ENCODE data around the gene ARSB.

ARSB gene

DNA sequence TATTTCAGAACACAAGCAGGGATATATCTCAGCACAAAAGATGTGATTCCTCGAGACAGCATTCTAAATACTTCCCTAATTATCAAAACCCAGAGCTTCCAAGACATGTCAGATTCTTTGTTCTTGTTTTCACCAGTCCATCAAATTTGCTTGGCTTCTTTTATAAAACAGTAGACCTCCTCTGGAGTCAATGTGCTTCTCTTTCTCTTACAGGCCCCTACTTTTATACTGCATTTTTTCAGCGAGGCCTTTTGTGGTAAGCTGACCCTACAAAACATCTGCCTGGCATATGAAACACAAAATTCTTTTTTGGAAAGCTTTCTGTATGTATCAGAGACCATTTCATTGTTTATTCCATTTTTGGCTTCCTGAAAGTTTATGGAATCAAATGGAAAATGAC is 81.8 kb downstream of the ARSB start:
- Histone ChIP-seq H3K27ac (replicated peaks) (peak overlapping the region; percentile 85), H3K4me3 (replicated peaks; ENCODE audit: insufficient read depth, low read length) (no peak overlapping the region), H3K27me3 (ENCODE audit: insufficient read depth, poor library complexity, severe bottlenecking) (no peaks in the 10 kb centered on the region)
- no peak for DNase-seq (ENCODE audit: low read depth in 1 of 2, low spot score in 1 of 2)
- TF ChIP-seq SPI1 (IDR thresholded peaks at IDR 0.05; ENCODE audit: borderline replicate concordance, low read depth) (no peak), POLR2AphosphoS5 (IDR thresholded peaks at IDR 0.05; ENCODE audit: low read depth) (no peak), GABPA (IDR thresholded peaks at IDR 0.05; ENCODE audit: low read depth) (no peak)
- TF ChIP-seq, protein P1, sequence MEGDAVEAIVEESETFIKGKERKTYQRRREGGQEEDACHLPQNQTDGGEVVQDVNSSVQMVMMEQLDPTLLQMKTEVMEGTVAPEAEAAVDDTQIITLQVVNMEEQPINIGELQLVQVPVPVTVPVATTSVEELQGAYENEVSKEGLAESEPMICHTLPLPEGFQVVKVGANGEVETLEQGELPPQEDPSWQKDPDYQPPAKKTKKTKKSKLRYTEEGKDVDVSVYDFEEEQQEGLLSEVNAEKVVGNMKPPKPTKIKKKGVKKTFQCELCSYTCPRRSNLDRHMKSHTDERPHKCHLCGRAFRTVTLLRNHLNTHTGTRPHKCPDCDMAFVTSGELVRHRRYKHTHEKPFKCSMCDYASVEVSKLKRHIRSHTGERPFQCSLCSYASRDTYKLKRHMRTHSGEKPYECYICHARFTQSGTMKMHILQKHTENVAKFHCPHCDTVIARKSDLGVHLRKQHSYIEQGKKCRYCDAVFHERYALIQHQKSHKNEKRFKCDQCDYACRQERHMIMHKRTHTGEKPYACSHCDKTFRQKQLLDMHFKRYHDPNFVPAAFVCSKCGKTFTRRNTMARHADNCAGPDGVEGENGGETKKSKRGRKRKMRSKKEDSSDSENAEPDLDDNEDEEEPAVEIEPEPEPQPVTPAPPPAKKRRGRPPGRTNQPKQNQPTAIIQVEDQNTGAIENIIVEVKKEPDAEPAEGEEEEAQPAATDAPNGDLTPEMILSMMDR (IDR thresholded peaks at IDR 0.05; ENCODE audit: insufficient read depth, low read length), result no peak
- TF ChIP-seq, protein P2, sequence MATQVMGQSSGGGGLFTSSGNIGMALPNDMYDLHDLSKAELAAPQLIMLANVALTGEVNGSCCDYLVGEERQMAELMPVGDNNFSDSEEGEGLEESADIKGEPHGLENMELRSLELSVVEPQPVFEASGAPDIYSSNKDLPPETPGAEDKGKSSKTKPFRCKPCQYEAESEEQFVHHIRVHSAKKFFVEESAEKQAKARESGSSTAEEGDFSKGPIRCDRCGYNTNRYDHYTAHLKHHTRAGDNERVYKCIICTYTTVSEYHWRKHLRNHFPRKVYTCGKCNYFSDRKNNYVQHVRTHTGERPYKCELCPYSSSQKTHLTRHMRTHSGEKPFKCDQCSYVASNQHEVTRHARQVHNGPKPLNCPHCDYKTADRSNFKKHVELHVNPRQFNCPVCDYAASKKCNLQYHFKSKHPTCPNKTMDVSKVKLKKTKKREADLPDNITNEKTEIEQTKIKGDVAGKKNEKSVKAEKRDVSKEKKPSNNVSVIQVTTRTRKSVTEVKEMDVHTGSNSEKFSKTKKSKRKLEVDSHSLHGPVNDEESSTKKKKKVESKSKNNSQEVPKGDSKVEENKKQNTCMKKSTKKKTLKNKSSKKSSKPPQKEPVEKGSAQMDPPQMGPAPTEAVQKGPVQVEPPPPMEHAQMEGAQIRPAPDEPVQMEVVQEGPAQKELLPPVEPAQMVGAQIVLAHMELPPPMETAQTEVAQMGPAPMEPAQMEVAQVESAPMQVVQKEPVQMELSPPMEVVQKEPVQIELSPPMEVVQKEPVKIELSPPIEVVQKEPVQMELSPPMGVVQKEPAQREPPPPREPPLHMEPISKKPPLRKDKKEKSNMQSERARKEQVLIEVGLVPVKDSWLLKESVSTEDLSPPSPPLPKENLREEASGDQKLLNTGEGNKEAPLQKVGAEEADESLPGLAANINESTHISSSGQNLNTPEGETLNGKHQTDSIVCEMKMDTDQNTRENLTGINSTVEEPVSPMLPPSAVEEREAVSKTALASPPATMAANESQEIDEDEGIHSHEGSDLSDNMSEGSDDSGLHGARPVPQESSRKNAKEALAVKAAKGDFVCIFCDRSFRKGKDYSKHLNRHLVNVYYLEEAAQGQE (IDR thresholded peaks at IDR 0.05; ENCODE audit: insufficient replicate concordance, low read depth), result no peak

DNA sequence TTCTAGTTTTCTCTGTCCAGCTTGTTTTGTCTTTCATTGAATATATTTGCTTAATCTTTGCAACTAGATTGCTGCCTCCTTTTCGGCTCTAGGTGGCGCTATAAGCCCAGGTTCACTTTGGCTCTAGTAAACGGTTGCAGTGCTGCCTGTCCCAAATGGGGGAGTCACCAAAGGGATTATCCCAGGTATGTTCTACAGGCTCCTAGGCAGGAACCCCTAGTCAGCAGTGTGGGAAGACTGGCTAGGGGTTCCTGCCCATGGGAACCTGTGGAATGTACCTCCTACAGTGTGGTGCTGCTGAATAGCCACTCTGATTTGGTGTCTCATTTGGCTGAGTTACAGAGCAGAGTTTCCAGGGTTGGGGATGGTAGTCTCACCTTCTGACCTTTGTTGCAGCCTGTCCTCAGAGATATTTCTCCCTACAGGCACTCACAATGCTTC is 85.2 kb downstream of the ARSB start:
- DNase-seq (ENCODE audit: low read depth in 1 of 2, low spot score in 1 of 2), result peak in 1 of 2 experiments; percentile 62
- Histone ChIP-seq H3K27me3 (ENCODE audit: insufficient read depth, poor library complexity, severe bottlenecking) (no peaks in the 10 kb centered on the region), H3K27ac (replicated peaks) (peak overlapping the region; percentile 51), H3K4me3 (replicated peaks; ENCODE audit: insufficient read depth, low read length) (no peak overlapping the region)
- no peak for TF ChIP-seq SPI1 (IDR thresholded peaks at IDR 0.05; ENCODE audit: borderline replicate concordance, low read depth)
- TF ChIP-seq, protein P2 (IDR thresholded peaks at IDR 0.05; ENCODE audit: insufficient replicate concordance, low read depth), result no peak
- TF ChIP-seq, protein P1 (IDR thresholded peaks at IDR 0.05; ENCODE audit: insufficient read depth, low read length), result peak; percentile 35

DNA sequence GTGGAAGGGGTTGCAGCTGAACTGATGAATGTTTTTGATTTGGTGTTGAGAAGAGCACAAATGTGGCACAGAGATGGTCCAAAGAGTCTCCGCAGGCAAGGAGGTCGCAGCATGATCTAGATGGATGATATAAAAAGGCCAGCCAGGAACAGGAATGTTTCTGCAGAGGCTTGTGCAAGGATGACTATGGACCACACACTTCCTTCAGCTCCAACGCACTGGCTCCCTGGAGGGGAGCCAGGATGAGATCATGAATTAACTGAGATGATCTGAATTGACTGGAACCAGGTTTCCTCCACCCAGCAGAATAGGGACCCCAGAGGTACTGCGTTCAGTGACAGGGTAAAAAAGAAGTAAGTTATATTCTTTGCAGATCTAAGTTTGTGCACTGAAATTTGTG is 89.0 kb downstream of the ARSB start:
- TF ChIP-seq, protein P1 (IDR thresholded peaks at IDR 0.05; ENCODE audit: insufficient read depth, low read length), result no peak
- no peak for TF ChIP-seq SPI1 (IDR thresholded peaks at IDR 0.05; ENCODE audit: borderline replicate concordance, low read depth)
- no peak for TF ChIP-seq POLR2AphosphoS5 (IDR thresholded peaks at IDR 0.05; ENCODE audit: low read depth)
- TF ChIP-seq, protein P2 (IDR thresholded peaks at IDR 0.05; ENCODE audit: insufficient replicate concordance, low read depth), result no peak
- no peak for TF ChIP-seq GABPA (IDR thresholded peaks at IDR 0.05; ENCODE audit: low read depth)
- Histone ChIP-seq H3K27me3 (ENCODE audit: insufficient read depth, poor library complexity, severe bottlenecking) (no peaks in the 10 kb centered on the region), H3K4me3 (replicated peaks; ENCODE audit: insufficient read depth, low read length) (no peak overlapping the region), H3K27ac (replicated peaks) (no peak overlapping the region)
- DNase-seq (ENCODE audit: low read depth in 1 of 2, low spot score in 1 of 2), result no peak
